HepG2 (cell line): Measurements from ENCODE around the gene PLOD2. TPM values are rescaled to one million over a fixed set of nuclear protein-coding genes. Genes with fewer than 3 reads are reported as not detected.

ENCODE experiments used
- AHDC1 ChIP-seq: sonication (generic); formaldehyde crosslinking; IDR thresholded peaks from 2 replicates; pipeline ENCODE4 v1.5.1; 2020; ENCODE audit warnings: mild to moderate bottlenecking, missing genetic modification reagents, borderline replicate concordance
- FLYWCH1 ChIP-seq: sonication (generic); formaldehyde crosslinking; IDR thresholded peaks from 2 replicates; pipeline ENCODE4 v1.8.1; 2023; ENCODE audit warnings: mild to moderate bottlenecking, missing genetic modification reagents
- KLF16 ChIP-seq, 2 experiments: sonication (generic) in 1 of 2; formaldehyde crosslinking in 1 of 2; IDR thresholded peaks; 2 replicates each; pipeline versions ENCODE4 v1.6.1 to v1.8.0; 2016 to 2023; ENCODE audit warnings: missing genetic modification reagents in 2 of 2, missing compliant biosample characterization in 1 of 2
- NR2F6 ChIP-seq, 2 experiments: IDR thresholded peaks; 2 replicates each; pipeline ENCODE4 v1.6.1; 2016; ENCODE audit warnings: antibody characterized with exemption in 1 of 2, mild to moderate bottlenecking in 1 of 2
- PATZ1 ChIP-seq: sonication (generic); formaldehyde crosslinking; IDR thresholded peaks from 2 replicates; pipeline ENCODE4 v1.4.0; 2020; ENCODE audit warnings: missing genetic modification reagents
- RNF219 ChIP-seq: sonication (generic); formaldehyde crosslinking; IDR thresholded peaks from 2 replicates; pipeline ENCODE4 v1.5.0; 2020; ENCODE audit warnings: mild to moderate bottlenecking, missing genetic modification reagents
- SUZ12 ChIP-seq: fragments of 150-350 bp; IDR thresholded peaks from 2 replicates; pipeline ENCODE4 v1.6.1; 2014; ENCODE audit warnings: low read depth, low read length
- XBP1 ChIP-seq: sonication (generic); formaldehyde crosslinking; IDR thresholded peaks from 2 replicates; pipeline ENCODE4 v1.5.0; 2020; ENCODE audit warnings: missing genetic modification reagents
- ZNF124 ChIP-seq: sonication (generic); formaldehyde crosslinking; IDR thresholded peaks from 2 replicates; pipeline ENCODE4 v1.4.0; 2020; ENCODE audit warnings: missing genetic modification reagents
- ZNF264 ChIP-seq: sonication (generic); formaldehyde crosslinking; IDR thresholded peaks from 2 replicates; pipeline ENCODE4 v1.4.0; 2020; ENCODE audit warnings: missing genetic modification reagents
- ZNF280B ChIP-seq: sonication (generic); formaldehyde crosslinking; IDR thresholded peaks from 2 replicates; pipeline ENCODE4 v1.5.0; 2020; ENCODE audit warnings: missing genetic modification reagents, mild to moderate bottlenecking, borderline replicate concordance
- ZNF546 ChIP-seq: sonication (generic); formaldehyde crosslinking; conservative IDR thresholded peaks from 2 replicates; pipeline ENCODE4 v1.8.1; 2023; ENCODE audit warnings: mild to moderate bottlenecking, missing genetic modification reagents
- ZNF558 ChIP-seq: sonication (generic); formaldehyde crosslinking; IDR thresholded peaks from 2 replicates; pipeline ENCODE4 v1.9.0; 2022; ENCODE audit warnings: mild to moderate bottlenecking, missing genetic modification reagents, borderline replicate concordance
- ZNF567 ChIP-seq: sonication (generic); formaldehyde crosslinking; IDR thresholded peaks from 2 replicates; pipeline ENCODE4 v1.8.1; 2023; ENCODE audit warnings: mild to moderate bottlenecking, missing genetic modification reagents, borderline replicate concordance
- ZNF597 ChIP-seq: sonication (generic); formaldehyde crosslinking; IDR thresholded peaks from 2 replicates; pipeline ENCODE4 v1.5.0; 2020; ENCODE audit warnings: missing genetic modification reagents
- ZNF878 ChIP-seq: sonication (generic); formaldehyde crosslinking; IDR thresholded peaks from 2 replicates; pipeline ENCODE4 v1.8.1; 2023; ENCODE audit warnings: mild to moderate bottlenecking, missing genetic modification reagents, moderate library complexity
- polyA plus RNA-seq, 8 experiments: library from polyadenylated mRNA; depleted of rRNA in 3 of 8; stranded (reverse) in 7 of 8; unstranded in 1 of 8; fragments of >200 nt; fragmentation: Illumina TruSeq in 4 of 8; extraction: Trizol in 4 of 8; gene quantifications; 2 replicates each; pipeline versions ENCODE4 v1.2.1 to v1.2.3, GENCODE V29; 2011 to 2016; ENCODE audit warnings: low read depth in 4 of 8, missing spikeins in 1 of 8, mixed read lengths in 1 of 8; ENCODE audit not compliant: insufficient read depth in 1 of 8
- total RNA-seq, 5 experiments: library from RNA; depleted of rRNA; stranded (reverse); fragments of >200 nt; fragmentation: Illumina TruSeq; extraction: Trizol; gene quantifications; 2 replicates each; pipeline ENCODE4 v1.2.3, GENCODE V29; 2016; ENCODE audit warnings: low read depth in 1 of 5

PLOD2 gene
- total and polyA plus RNA-seq, 2 of the 13 experiments (the other 11 are each of a cell fraction or from before 2014, with no cell fraction given) = 107 to 161 TPM

- peak; percentile 9; the same call in 1 of the 2 replicates for TF ChIP-seq AHDC1 (CRISPR knock-in tag)
- 0 out of 2 replicates have a peak, but pooled peaks have one; percentile 36 for TF ChIP-seq ZNF546 (CRISPR knock-in tag)
- peak; percentile 77; the same call in 1 of the 2 replicates for TF ChIP-seq RNF219 (CRISPR knock-in tag)
- TF ChIP-seq ZNF878 (CRISPR knock-in tag) = peak; percentile 82
- no peak for TF ChIP-seq XBP1
- no peak; the same call in 1 of the 2 replicates for TF ChIP-seq ZNF124 (CRISPR knock-in tag)
- no peak for TF ChIP-seq FLYWCH1 (CRISPR knock-in tag)
- 0 out of 2 replicates have a peak, but pooled peaks have one; percentile 1 for TF ChIP-seq ZNF264
- TF ChIP-seq PATZ1 (CRISPR knock-in tag) = 0 out of 2 replicates have a peak, but pooled peaks have one; percentile 8
- TF ChIP-seq ZNF280B (CRISPR knock-in tag) = no peak
- TF ChIP-seq NR2F6 (IDR thresholded peaks at IDR 0.05) = no peak
- TF ChIP-seq NR2F6 (CRISPR knock-in tag; IDR thresholded peaks at IDR 0.05) = 0 out of 2 replicates have a peak, but pooled peaks have one; percentile 11
- no peak for TF ChIP-seq ZNF597 (CRISPR knock-in tag)
- no peak for TF ChIP-seq ZNF567 (CRISPR knock-in tag)
- TF ChIP-seq ZNF558 (CRISPR knock-in tag) = 0 out of 2 replicates have a peak, but pooled peaks have one; percentile 38
- no peak for TF ChIP-seq SUZ12
- no peak for TF ChIP-seq KLF16 (CRISPR knock-in tag; IDR thresholded peaks at IDR 0.05)
Observed at GRCh38 chr3:146161663-146162002, 649 bp upstream of the PLOD2 start (continued).
